Activated B cell treated with CpG ODN at 0.5 μM for 24 hours (primary cell): Measurements from ENCODE around the gene KLK4. TPM values are rescaled to one million over a fixed set of nuclear protein-coding genes. Genes with fewer than 3 reads are reported as not detected.

ENCODE experiments used
- ATAC-seq: fragments of 200-7000 bp; cut with Tn5 transposase; one replicate; pipeline ENCODE4 v1.10.0; 2021; ENCODE audit warnings: low read depth, mild to moderate bottlenecking, moderate library complexity
- CTCF ChIA-PET: fragments of 350-600 bp; sonication (Branson Sonifier 250); formaldehyde crosslinking; loops from one replicate; lab custom pipeline; 2021; ENCODE audit warnings: antibody characterized with exemption; lab: Charles Lee
- POLR2A ChIA-PET: fragments of 350-600 bp; sonication (Branson Sonifier 250); formaldehyde crosslinking; loops from one replicate; lab custom pipeline; 2021; ENCODE audit warnings: antibody characterized with exemption; lab: Charles Lee
- DNase-seq: peaks from one replicate; pipeline ENCODE4 v3.0.0; 2022
- H3K27ac Mint-ChIP-seq: one replicate; pipeline ENCODE4 v1.8.0; 2020; ENCODE audit warnings: mixed read lengths
- H3K27me3 Mint-ChIP-seq: one replicate; pipeline ENCODE4 v1.8.0; 2021; ENCODE audit warnings: mixed read lengths
- H3K36me3 Mint-ChIP-seq: one replicate; pipeline ENCODE4 v1.8.0; 2021; ENCODE audit warnings: low read depth, mixed read lengths
- H3K4me1 Mint-ChIP-seq: one replicate; pipeline ENCODE4 v1.8.0; 2021; ENCODE audit warnings: mixed read lengths
- H3K4me3 Mint-ChIP-seq: one replicate; pipeline ENCODE4 v1.8.0; 2020; ENCODE audit warnings: mild to moderate bottlenecking, mixed read lengths
- H3K9me3 Mint-ChIP-seq: one replicate; pipeline ENCODE4 v1.8.0; 2020; ENCODE audit warnings: mixed read lengths
- intact Hi-C: fragments of 100-400 bp; cut with micrococcal nuclease; formaldehyde crosslinking; loops from one replicate; pipeline ENCODE4 v1.15.1; 2024
- total RNA-seq: library from RNA; stranded (reverse); gene quantifications from 2 replicates; pipeline ENCODE4 v1.2.3, GENCODE V29; 2022
- TF ChIP-seq, protein P1 (sequence below): fragments of 200-600 bp; IDR thresholded peaks from one replicate; pipeline ENCODE4 v1.8.0; 2022; ENCODE audit warnings: antibody characterized with exemption, mild to moderate bottlenecking

The KLK4 gene
- total RNA-seq, 1 donor from 2014 or later: 0.75 TPM

DNA sequence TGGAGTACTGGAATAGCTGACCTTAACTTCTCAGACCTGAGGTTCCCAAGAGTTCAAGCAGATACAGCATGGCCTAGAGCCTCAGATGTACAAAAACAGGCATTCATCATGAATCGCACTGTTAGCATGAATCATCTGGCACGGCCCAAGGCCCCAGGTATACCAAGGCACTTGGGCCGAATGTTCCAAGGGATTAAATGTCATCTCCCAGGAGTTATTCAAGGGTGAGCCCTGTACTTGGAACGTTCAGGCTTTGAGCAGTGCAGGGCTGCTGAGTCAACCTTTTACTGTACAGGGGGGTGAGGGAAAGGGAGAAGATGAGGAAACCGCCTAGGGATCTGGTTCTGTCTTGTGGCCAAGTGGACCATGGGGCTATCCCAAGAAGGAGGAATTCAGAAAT is 50.2 kb downstream of the KLK4 start:
- Mint-ChIP-seq H3K9me3 (no peaks in the 10 kb centered on the region), H3K27ac (no peak overlapping the region), H3K4me3 (no peak overlapping the region), H3K4me1 (no peaks in the 10 kb centered on the region), H3K36me3 (no peaks in the 10 kb centered on the region), H3K27me3 (peaks cover 46% of the 10 kb centered on the region)
- intact Hi-C loops: no loop called here
- no peak for DNase-seq
- ATAC-seq: no peak
- TF ChIP-seq, protein P1, sequence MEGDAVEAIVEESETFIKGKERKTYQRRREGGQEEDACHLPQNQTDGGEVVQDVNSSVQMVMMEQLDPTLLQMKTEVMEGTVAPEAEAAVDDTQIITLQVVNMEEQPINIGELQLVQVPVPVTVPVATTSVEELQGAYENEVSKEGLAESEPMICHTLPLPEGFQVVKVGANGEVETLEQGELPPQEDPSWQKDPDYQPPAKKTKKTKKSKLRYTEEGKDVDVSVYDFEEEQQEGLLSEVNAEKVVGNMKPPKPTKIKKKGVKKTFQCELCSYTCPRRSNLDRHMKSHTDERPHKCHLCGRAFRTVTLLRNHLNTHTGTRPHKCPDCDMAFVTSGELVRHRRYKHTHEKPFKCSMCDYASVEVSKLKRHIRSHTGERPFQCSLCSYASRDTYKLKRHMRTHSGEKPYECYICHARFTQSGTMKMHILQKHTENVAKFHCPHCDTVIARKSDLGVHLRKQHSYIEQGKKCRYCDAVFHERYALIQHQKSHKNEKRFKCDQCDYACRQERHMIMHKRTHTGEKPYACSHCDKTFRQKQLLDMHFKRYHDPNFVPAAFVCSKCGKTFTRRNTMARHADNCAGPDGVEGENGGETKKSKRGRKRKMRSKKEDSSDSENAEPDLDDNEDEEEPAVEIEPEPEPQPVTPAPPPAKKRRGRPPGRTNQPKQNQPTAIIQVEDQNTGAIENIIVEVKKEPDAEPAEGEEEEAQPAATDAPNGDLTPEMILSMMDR: no peak
- ChIA-PET CTCF (no interaction called here), POLR2A (no interaction called here)

DNA sequence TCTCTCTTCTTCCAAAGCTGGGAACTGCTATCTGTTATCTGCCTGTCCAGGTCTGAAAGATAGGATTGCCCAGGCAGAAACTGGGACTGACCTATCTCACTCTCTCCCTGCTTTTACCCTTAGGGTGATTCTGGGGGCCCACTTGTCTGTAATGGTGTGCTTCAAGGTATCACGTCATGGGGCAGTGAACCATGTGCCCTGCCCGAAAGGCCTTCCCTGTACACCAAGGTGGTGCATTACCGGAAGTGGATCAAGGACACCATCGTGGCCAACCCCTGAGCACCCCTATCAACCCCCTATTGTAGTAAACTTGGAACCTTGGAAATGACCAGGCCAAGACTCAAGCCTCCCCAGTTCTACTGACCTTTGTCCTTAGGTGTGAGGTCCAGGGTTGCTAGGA is 51.3 kb downstream of the KLK4 start:
- H3K27ac Mint-ChIP-seq: no peak overlapping the region
- ChIA-PET POLR2A (no interaction called here), CTCF (no interaction called here)
- no peaks in the 10 kb centered on the region for H3K36me3 Mint-ChIP-seq
- DNase-seq (no peak), ATAC-seq (no peak)
- H3K27me3 Mint-ChIP-seq: peaks cover 54% of the 10 kb centered on the region
- intact Hi-C loops: no loop called here
- H3K4me1 Mint-ChIP-seq: no peaks in the 10 kb centered on the region
- TF ChIP-seq, protein P1: no peak
- no peak overlapping the region for H3K4me3 Mint-ChIP-seq
- no peaks in the 10 kb centered on the region for H3K9me3 Mint-ChIP-seq

DNA sequence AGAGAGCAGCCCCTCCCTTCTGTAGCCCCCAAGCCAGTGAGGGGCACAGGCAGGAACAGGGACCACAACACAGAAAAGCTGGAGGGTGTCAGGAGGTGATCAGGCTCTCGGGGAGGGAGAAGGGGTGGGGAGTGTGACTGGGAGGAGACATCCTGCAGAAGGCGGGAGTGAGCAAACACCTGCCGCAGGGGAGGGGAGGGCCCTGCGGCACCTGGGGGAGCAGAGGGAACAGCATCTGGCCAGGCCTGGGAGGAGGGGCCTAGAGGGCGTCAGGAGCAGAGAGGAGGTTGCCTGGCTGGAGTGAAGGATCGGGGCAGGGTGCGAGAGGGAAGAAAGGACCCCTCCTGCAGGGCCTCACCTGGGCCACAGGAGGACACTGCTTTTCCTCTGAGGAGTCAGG is 52.3 kb downstream of the KLK4 start:
- H3K9me3 Mint-ChIP-seq: no peaks in the 10 kb centered on the region
- DNase-seq: no peak
- TF ChIP-seq, protein P1: no peak
- no peak overlapping the region for H3K4me3 Mint-ChIP-seq
- no peaks in the 10 kb centered on the region for H3K4me1 Mint-ChIP-seq
- H3K27ac Mint-ChIP-seq: no peak overlapping the region
- intact Hi-C loops: no loop called here
- ATAC-seq: no peak
- POLR2A ChIA-PET: no interaction called here
- CTCF ChIA-PET: no interaction called here
- no peaks in the 10 kb centered on the region for H3K36me3 Mint-ChIP-seq
- H3K27me3 Mint-ChIP-seq: peaks cover 58% of the 10 kb centered on the region

DNA sequence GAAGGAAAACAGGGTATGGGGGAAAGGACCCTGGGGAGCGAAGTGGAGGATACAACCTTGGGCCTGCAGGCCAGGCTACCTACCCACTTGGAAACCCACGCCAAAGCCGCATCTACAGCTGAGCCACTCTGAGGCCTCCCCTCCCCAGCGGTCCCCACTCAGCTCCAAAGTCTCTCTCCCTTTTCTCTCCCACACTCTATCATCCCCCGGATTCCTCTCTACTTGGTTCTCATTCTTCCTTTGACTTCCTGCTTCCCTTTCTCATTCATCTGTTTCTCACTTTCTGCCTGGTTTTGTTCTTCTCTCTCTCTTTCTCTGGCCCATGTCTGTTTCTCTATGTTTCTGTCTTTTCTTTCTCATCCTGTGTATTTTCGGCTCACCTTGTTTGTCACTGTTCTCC is 53.8 kb downstream of the KLK4 start:
- H3K4me3 Mint-ChIP-seq: no peak overlapping the region
- no peaks in the 10 kb centered on the region for H3K36me3 Mint-ChIP-seq
- ATAC-seq: no peak
- no peaks in the 10 kb centered on the region for H3K4me1 Mint-ChIP-seq
- POLR2A ChIA-PET: interaction anchor here (0.6 kb wide), 1 partner anchor 39 kb away, joined by 3 read pairs; no protein-coding TSS in a partner anchor
- TF ChIP-seq, protein P1: no peak
- CTCF ChIA-PET: no interaction called here
- DNase-seq: no peak
- H3K9me3 Mint-ChIP-seq: no peaks in the 10 kb centered on the region
- peaks cover 50% of the 10 kb centered on the region for H3K27me3 Mint-ChIP-seq
- no peak overlapping the region for H3K27ac Mint-ChIP-seq
- intact Hi-C loops: no loop called here

Other genes with a start within 250 kb of the KLK4 start
- gene SHANK1, start 191.6 kb downstream of the KLK4 start, total RNA-seq: not detected in 2 replicates
- gene CLEC11A, start 188.0 kb downstream of the KLK4 start, total RNA-seq: 0.24 and 0.38 TPM in 2 replicates
- not detected in 2 replicates for gene GPR32, start 140.9 kb downstream of the KLK4 start, total RNA-seq
- gene ACP4, start 121.0 kb downstream of the KLK4 start, total RNA-seq: not detected in 2 replicates
- 10.0 and 13.0 TPM in 2 replicates for gene KLK1, start 87.6 kb downstream of the KLK4 start, total RNA-seq
- not detected in 2 replicates for gene KLK15, start 77.8 kb downstream of the KLK4 start, total RNA-seq
- not detected in 2 replicates for gene KLK3, start 56.5 kb downstream of the KLK4 start, total RNA-seq
- gene KLK2, start 38.0 kb downstream of the KLK4 start, total RNA-seq: 0.69 and 1.8 TPM in 2 replicates
- gene KLK5, start 41.6 kb upstream of the KLK4 start, total RNA-seq: not detected in 2 replicates
- not detected in 2 replicates for gene KLK6, start 58.2 kb upstream of the KLK4 start, total RNA-seq
- not detected in 2 replicates for gene KLK7, start 72.5 kb upstream of the KLK4 start, total RNA-seq
- gene KLK8, start 90.2 kb upstream of the KLK4 start, total RNA-seq: not detected in 2 replicates
- not detected in 2 replicates for gene KLK10, start 108.3 kb upstream of the KLK4 start, total RNA-seq
- not detected in 2 replicates for gene KLK11, start 115.2 kb upstream of the KLK4 start, total RNA-seq
- not detected in 2 replicates for gene KLK12, start 123.6 kb upstream of the KLK4 start, total RNA-seq
- gene KLK13, start 153.7 kb upstream of the KLK4 start, total RNA-seq: not detected in 2 replicates
- 0.76 and 0.82 TPM in 2 replicates for gene KLK14, start 171.5 kb upstream of the KLK4 start, total RNA-seq
- 7.8 and 8.9 TPM in 2 replicates for gene CTU1, start 197.0 kb upstream of the KLK4 start, total RNA-seq
- 0.29 TPM in 1 of 2 replicates, not detected in the other for gene SIGLEC9, start 213.5 kb upstream of the KLK4 start, total RNA-seq
- gene SIGLEC7, start 230.9 kb upstream of the KLK4 start, total RNA-seq: not detected in 2 replicates